Endothelial cell of umbilical vein (primary cell): ENCODE results near the gene HMGN1. TPM values are rescaled to one million over a fixed set of nuclear protein-coding genes. Genes with fewer than 3 reads are reported as not detected.
A peak's percentile ranks its signal among the peaks of the same experiment; 100 is the strongest.

Experiments
- BruUV-seq: library from RNA; stranded (reverse); fragments of 400-500 nt; replicated peaks from 2 replicates; lab custom pipeline; 2021; lab: Mats Ljungman, UMichigan
- CTCF ChIA-PET: fragments of 300-600, 350-600 bp; sonication (Branson Sonifier 250); formaldehyde crosslinking; loops from one replicate; lab custom pipeline; 2021; ENCODE audit warnings: antibody characterized with exemption, inconsistent platforms; lab: Charles Lee
- POLR2A ChIA-PET: fragments of 300-600, 350-600 bp; sonication (Branson Sonifier 250); formaldehyde crosslinking; loops from one replicate; lab custom pipeline; 2021; ENCODE audit warnings: antibody characterized with exemption, inconsistent platforms; lab: Charles Lee
- DNase-seq: peaks from one replicate; pipeline ENCODE4 v3.0.0-alpha.2; 2011; ENCODE audit warnings: low read depth, low spot score
- FAIRE-seq: peaks from 2 replicates; lab custom pipeline; 2011; peaks lifted over from hg19 to GRCh38; lab: Jason Lieb, UNC
- H2AFZ ChIP-seq: 2 replicates; pipeline ENCODE4 v1.6.0; 2012; ENCODE audit warnings: low read depth, low read length, control low read depth, inconsistent platforms
- H3K27ac ChIP-seq: 2 replicates; pipeline ENCODE4 v1.5.1; 2011; ENCODE audit warnings: low read depth, mild to moderate bottlenecking, control low read depth, low read length, moderate library complexity; ENCODE audit not compliant: insufficient read depth
- H3K27me3 ChIP-seq, 2 experiments: 2 replicates each; pipeline versions ENCODE4 v1.6.0 to v1.6.1; 2011; ENCODE audit warnings: low read length in 2 of 2, mixed read lengths in 1 of 2; ENCODE audit not compliant: control insufficient read depth in 2 of 2, insufficient read depth in 2 of 2
- H3K36me3 ChIP-seq, 2 experiments: 2 replicates in 1 of 2; 3 replicates in 1 of 2; pipeline ENCODE4 v1.5.1; 2011; ENCODE audit warnings: low read length in 2 of 2, mild to moderate bottlenecking in 1 of 2, moderate library complexity in 1 of 2; ENCODE audit not compliant: control insufficient read depth in 2 of 2, insufficient read depth in 2 of 2; ENCODE audit errors: extremely low read depth in 1 of 2
- H3K4me1 ChIP-seq: 3 replicates; pipeline ENCODE4 v1.5.1; 2011; ENCODE audit warnings: mild to moderate bottlenecking, low read length; ENCODE audit not compliant: control insufficient read depth, insufficient read depth; ENCODE audit errors: extremely low read depth
- H3K4me2 ChIP-seq: 2 replicates; pipeline ENCODE4 v1.6.1; 2011; ENCODE audit warnings: low read length, control low read depth, mixed read lengths; ENCODE audit not compliant: insufficient read depth
- H3K4me3 ChIP-seq, 3 experiments: fragments of 200-600 bp in 1 of 3; sonication (generic), shearing (Covaris generic) in 1 of 3; replicated peaks in 1 of 3; 2 replicates each; pipeline ENCODE4 v1.5.1; 2011 to 2016; ENCODE audit warnings: control low read depth in 3 of 3, low read length in 3 of 3, mild to moderate bottlenecking in 2 of 3, inconsistent platforms in 1 of 3, low read depth in 1 of 3, moderate library complexity in 1 of 3; ENCODE audit not compliant: insufficient read depth in 1 of 3
- H3K79me2 ChIP-seq: 2 replicates; pipeline ENCODE4 v1.6.0; 2012; ENCODE audit warnings: low read length, inconsistent platforms; ENCODE audit not compliant: control insufficient read depth, insufficient read depth
- H3K9ac ChIP-seq: replicated peaks from 2 replicates; pipeline ENCODE3; 2011; ENCODE audit warnings: low read length, control low read depth; ENCODE audit not compliant: insufficient read depth; ENCODE audit errors: extremely low read depth
- H3K9me1 ChIP-seq: replicated peaks from 3 replicates; pipeline ENCODE4 v1.6.0; 2011; ENCODE audit warnings: mild to moderate bottlenecking, low read length; ENCODE audit not compliant: control insufficient read depth, insufficient read depth; ENCODE audit errors: extremely low read depth
- H3K9me3 ChIP-seq: replicated peaks from 2 replicates; pipeline ENCODE4 v1.5.1; 2012; ENCODE audit warnings: low read length, inconsistent platforms; ENCODE audit not compliant: control insufficient read depth, insufficient read depth
- H4K20me1 ChIP-seq: replicated peaks from 2 replicates; pipeline ENCODE3; 2011; ENCODE audit warnings: mild to moderate bottlenecking, low read length; ENCODE audit not compliant: control insufficient read depth, insufficient read depth; ENCODE audit errors: extremely low read depth
- JUN ChIP-seq: IDR thresholded peaks from 2 replicates; pipeline ENCODE4 v1.6.1; 2011; ENCODE audit warnings: borderline replicate concordance, low read depth; ENCODE audit not compliant: insufficient read length, insufficient read depth
- MYC ChIP-seq: IDR thresholded peaks from one replicate; pipeline ENCODE4 v1.6.1; 2011; ENCODE audit warnings: mild to moderate bottlenecking, low read depth, low read length
- POLR2A ChIP-seq: IDR thresholded peaks from 2 replicates; pipeline ENCODE4 v1.6.1; 2012; ENCODE audit warnings: low read depth, mild to moderate bottlenecking, control low read depth, low read length
- dilution Hi-C: fragments of 300-500 bp; cut with MboI; formaldehyde crosslinking; loops from one replicate; pipeline ENCODE4 v1.15.0; 2019; ENCODE audit warnings: low sequenced_read_pairs; ENCODE audit not compliant: extremely low pct_ligation_motif_present
- intact Hi-C: fragments of 100-400 bp; cut with micrococcal nuclease; formaldehyde crosslinking; loops from one replicate; pipeline ENCODE4 v1.10.0; 2022
- polyA plus RNA-seq, 4 experiments: library from polyadenylated mRNA; depleted of rRNA in 3 of 4; stranded (reverse) in 3 of 4; unstranded in 1 of 4; fragments of >200 nt; gene quantifications; 2 replicates each; pipeline versions ENCODE4 v1.2.1 to v1.2.3, GENCODE V29; 2011 to 2012; ENCODE audit warnings: missing spikeins in 1 of 4
- total RNA-seq: library from RNA; stranded (reverse); gene quantifications from 2 replicates; pipeline ENCODE4 v1.2.3, GENCODE V29; 2021

Gene HMGN1
- total and polyA plus RNA-seq, 2 donors (not counting 3 experiments of a cell fraction or from before 2014, with no cell fraction given): 162 to 360 TPM

DNA sequence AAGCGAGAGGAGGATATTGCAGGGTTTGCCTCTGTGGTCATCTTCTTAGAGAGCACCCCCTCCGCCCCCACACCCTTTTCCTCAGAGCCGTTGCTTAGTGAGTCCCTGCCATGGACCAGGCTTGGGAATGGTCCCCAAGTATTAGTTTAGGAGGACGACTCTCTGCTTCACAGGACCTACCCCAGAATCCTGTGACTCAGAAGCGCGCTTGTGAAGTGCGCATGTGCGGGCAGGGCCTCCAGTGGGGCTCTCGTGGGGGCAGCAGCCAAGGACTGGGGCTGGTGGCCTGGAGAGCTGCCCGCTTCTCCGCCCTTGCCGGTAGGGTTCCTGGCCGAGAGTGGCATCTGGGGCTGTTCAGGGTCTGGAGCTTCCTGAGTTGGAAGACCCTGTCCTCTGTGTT, 37.3 kb upstream of the HMGN1 start:
- POLR2A ChIA-PET: no interaction called here
- Histone ChIP-seq H3K9me3 (no peaks in the 10 kb centered on the region), H3K27me3 (no peaks in the 10 kb centered on the region), H2AFZ (no peak overlapping the region), H3K79me2 (peaks cover 43% of the 10 kb centered on the region), H3K4me1 (peaks cover 26% of the 10 kb centered on the region), H4K20me1 (no peaks in the 10 kb centered on the region), H3K9me1 (no peaks in the 10 kb centered on the region), H3K4me3 (no peak overlapping the region), H3K4me2 (peak overlapping the region; percentile 19), H3K9ac (no peak overlapping the region), H3K36me3 (no peaks in the 10 kb centered on the region), H3K27ac (no peak overlapping the region)
- CTCF ChIA-PET: interaction anchor here (1.0 to 1.4 kb wide), 2 partner anchors 12 to 38 kb away, joined by 3 to 5 read pairs; no protein-coding TSS in a partner anchor
- dilution Hi-C loops (no loop called here), intact Hi-C loops (no loop called here)
- TF ChIP-seq POLR2A: no peak
- TF ChIP-seq JUN: no peak
- FAIRE-seq (no peak), DNase-seq (no peak)
- no TSS peak for BruUV-seq

DNA sequence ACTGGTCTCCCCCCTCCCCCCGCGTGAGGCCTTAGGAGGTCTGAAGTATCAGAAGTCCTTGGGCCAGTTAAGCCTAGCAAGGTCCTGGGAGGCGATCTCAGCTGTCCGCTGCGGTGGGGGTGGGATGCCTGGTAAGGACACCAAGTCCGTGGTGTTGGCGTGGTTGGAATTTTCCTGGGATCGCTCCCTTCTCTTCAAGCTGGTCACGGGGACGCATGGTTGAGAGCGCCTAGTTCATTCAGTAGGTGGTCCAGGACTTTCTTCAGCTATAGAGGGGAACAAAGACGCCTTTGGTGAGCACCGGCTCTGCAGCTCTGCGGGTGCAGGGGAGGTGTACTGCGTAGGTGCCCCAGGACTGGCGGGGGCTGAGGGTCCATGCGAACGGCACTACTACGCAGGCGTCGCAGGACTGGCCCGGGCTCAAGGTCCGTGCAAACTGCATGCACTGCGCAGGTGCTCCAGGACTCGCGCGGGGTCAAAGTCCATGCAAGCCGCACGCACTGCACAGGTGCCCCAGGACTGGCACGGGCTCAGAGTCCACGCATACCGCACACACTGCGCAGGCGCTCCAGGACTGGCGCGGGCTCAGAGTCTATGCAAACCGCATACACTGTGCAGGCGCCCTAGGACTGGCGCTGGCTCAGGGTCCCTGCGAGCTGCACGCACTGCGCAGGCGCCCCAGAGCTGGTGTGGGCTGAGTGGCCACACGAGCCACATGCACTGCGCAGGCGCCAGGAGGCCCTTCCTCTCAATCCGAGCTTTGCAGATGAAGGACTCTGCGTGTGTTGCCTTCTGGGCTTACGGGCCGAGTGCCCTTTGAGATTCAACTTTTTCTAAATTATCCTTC, 36.6 kb upstream of the HMGN1 start:
- peak overlapping the region in 2 of 3 experiments; percentile 20 to 31 for H3K4me3 ChIP-seq
- peak overlapping the region; percentile 18 for H3K27ac ChIP-seq
- FAIRE-seq (peak; percentile 37), DNase-seq (peak; percentile 77)
- peak overlapping the region; percentile 19 for H3K4me2 ChIP-seq
- intact Hi-C loops: no loop called here
- H3K36me3 ChIP-seq: no peaks in the 10 kb centered on the region
- no peaks in the 10 kb centered on the region for H4K20me1 ChIP-seq
- peaks cover 48% of the 10 kb centered on the region for H3K79me2 ChIP-seq
- no peaks in the 10 kb centered on the region for H3K9me1 ChIP-seq
- H2AFZ ChIP-seq: peak overlapping the region; percentile 28
- POLR2A ChIA-PET: no interaction called here
- dilution Hi-C loops: no loop called here
- no peaks in the 10 kb centered on the region for H3K27me3 ChIP-seq
- H3K9me3 ChIP-seq: no peaks in the 10 kb centered on the region
- H3K9ac ChIP-seq: no peak overlapping the region
- CTCF ChIA-PET: interaction anchor here (1.0 to 1.4 kb wide), 4 partner anchors 12 to 37 kb away, joined by 3 to 5 read pairs (median 4); partner anchors contain the start of gene HMGN1
- TF ChIP-seq MYC (no peak), POLR2A (no peak)
- no TSS peak for BruUV-seq
- peaks cover 30% of the 10 kb centered on the region for H3K4me1 ChIP-seq
